Ovary (tissue), 9 donors: ENCODE data around the gene NELFA. TPM values are rescaled to one million over a fixed set of nuclear protein-coding genes. Genes with fewer than 3 reads are reported as not detected.

ENCODE experiments used
- DNase-seq, 5 donors: peaks; one replicate each; pipeline ENCODE4 v3.0.0-alpha.2; 2019 to 2020
- H3K27ac ChIP-seq, 2 donors: fragments of 200-600 bp; one replicate each; pipeline versions ENCODE4 v1.5.1 to v1.8.0; 2019 to 2022
- H3K27me3 ChIP-seq: fragments of 200-600 bp; one replicate; pipeline ENCODE4 v1.8.0; 2022
- H3K36me3 ChIP-seq: fragments of 200-600 bp; sonication (generic); one replicate; pipeline ENCODE4 v1.5.1; 2019
- H3K4me1 ChIP-seq: one replicate; pipeline ENCODE4 v1.8.1; 2013; ENCODE audit warnings: mild to moderate bottlenecking, moderate library complexity; ENCODE audit not compliant: insufficient read depth
- H3K4me3 ChIP-seq: fragments of 200-600 bp; sonication (generic); one replicate; pipeline ENCODE4 v1.5.1; 2017
- H3K9me3 ChIP-seq, 2 donors: fragments of 200-600 bp in 1 of 2; sonication (generic) in 1 of 2; one replicate each; pipeline versions ENCODE4 v1.5.1 to v1.8.1; 2013 to 2019; ENCODE audit warnings: mild to moderate bottlenecking in 1 of 2, moderate library complexity in 1 of 2
- CTCF ChIP-seq, 3 donors: fragments of 450-650 bp in 2 of 3; fragments of 200-600 bp in 1 of 3; IDR thresholded peaks; one replicate each; pipeline versions ENCODE4 v1.5.1 to v1.8.0; 2016 to 2022; ENCODE audit warnings: antibody characterized with exemption in 3 of 3, mild to moderate bottlenecking in 1 of 3
- EP300 ChIP-seq: sonication (generic); formaldehyde crosslinking; IDR thresholded peaks from one replicate; pipeline ENCODE4 v1.6.1; 2017; ENCODE audit warnings: antibody characterized with exemption
- POLR2A ChIP-seq: fragments of 450-650 bp; IDR thresholded peaks from one replicate; pipeline ENCODE4 v1.6.1; 2017; ENCODE audit warnings: antibody characterized with exemption, mild to moderate bottlenecking, moderate library complexity
- WGBS, 3 donors: extraction: QIAGEN DNeasy Blood & Tissue Kit in 1 of 3; methylation state at CpG; one replicate each; pipeline versions ENCODE4 v1.1.5 to v1.1.7; 2013 to 2017; 5-methylcytosine and 5-hydroxymethylcytosine counted together
- intact Hi-C, 4 donors: fragments of 100-400 bp; cut with DNase I; formaldehyde crosslinking; loops; one replicate each; pipeline versions ENCODE4 v1.11.0 to v1.15.1; 2022 to 2023
- polyA plus RNA-seq, 2 donors: library from polyadenylated mRNA; stranded (reverse); fragments of 200-250 nt in 1 of 2; fragments of 350-450 nt in 1 of 2; fragmentation: Illumina TruSeq in 1 of 2; extraction: RNeasy Lipid Tissue Mini Kit (QIAGEN cat#74804) in 1 of 2; gene quantifications; one replicate each; pipeline ENCODE4 v1.2.3, GENCODE V29; 2013 to 2014
- total RNA-seq, 7 donors: library from RNA; depleted of rRNA in 2 of 7; stranded (reverse); fragments of >200 nt in 2 of 7; fragmentation: NEBNext Ultra II Directional in 3 of 7; extraction: Animal tissue kit (Norgen Biotek cat#: 25700) in 3 of 7; gene quantifications; one replicate each; pipeline versions ENCODE4 v1.1.0 to v1.2.4, GENCODE V29; 2016 to 2023
- donor health status: DM: no; HTN: no; CAD: no; lungs with moderate emphysema.
- donor health status: DM: no; HTN: no; CAD: no.
- donor health status: Bipolar disorder and iron deficiency.
- donor health status: DM: yes; HTN: yes; CAD: no.
- donor health status: DM: no; HTN: no; CAD: no.
- donor health status: DM: yes; HTN: yes; CAD: no.

Gene NELFA
- total and polyA plus RNA-seq, 9 donors = 12.5 to 42.8 (median 30.8) TPM

DNA sequence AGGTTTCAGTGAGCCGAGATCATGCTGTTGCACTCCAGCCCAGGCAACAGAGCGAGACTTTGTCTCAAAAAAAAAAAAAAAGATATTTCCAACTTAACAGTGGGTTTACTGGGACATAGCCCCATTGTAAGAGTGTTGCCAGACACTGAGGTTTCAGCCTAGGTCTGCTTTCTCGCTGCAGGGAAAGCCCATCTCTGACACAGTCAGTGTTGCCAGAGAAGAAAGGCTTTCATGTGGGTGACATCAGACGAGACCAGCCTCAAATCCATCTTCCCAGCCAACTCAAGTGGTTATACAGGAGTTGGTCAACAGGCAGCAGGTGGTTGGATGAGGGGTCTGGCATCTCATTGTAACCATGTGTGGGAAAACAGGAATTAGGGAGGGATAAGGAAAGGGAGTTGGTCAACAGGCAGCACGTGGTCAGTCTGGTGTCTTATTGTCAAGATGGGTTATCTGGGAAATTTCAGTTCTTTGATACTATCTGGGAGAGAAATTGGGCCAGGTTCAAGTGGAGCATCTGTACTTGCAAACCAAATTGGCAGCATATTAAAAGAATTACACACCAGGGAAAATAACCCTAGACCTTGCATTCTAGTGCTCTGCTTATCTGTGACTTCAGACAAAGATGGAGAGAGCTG, 41.1 kb downstream of the NELFA start:
- Histone ChIP-seq H3K36me3 (no peaks in the 10 kb centered on the region), H3K9me3 (no peaks in the 10 kb centered on the region), H3K27me3 (no peaks in the 10 kb centered on the region), H3K4me3 (no peak overlapping the region), H3K27ac (no peak overlapping the region), H3K4me1 (no peaks in the 10 kb centered on the region)
- DNase-seq = no peak
- no peak for TF ChIP-seq CTCF (IDR thresholded peaks at IDR 0.05)
- no peak for TF ChIP-seq EP300
- TF ChIP-seq POLR2A = no peak
- 72 to 81% (median 77%) methylated on average over 5 of the region's 5 CpGs for WGBS, 3 donors
- intact Hi-C loops = no loop called here

DNA sequence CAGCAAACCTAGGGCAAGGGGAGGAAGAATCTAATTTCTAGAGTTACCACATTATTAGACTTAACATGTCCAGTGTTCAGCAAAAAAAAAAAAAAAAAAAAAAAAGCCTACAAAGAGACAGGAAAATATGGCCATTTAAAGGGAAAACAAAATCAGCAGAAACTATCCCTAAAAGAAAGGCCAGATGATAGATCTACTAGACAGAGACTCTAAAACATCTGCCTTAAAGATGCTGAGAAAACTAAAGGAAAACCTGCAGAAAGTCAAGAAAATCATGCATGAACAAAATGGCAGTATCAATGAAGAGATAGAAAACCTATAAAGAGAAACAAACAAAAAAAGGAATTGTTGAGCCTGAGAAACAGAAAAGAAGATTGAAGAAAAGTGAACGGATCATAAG, 43.8 kb downstream of the NELFA start:
- intact Hi-C loops = no loop called here
- DNase-seq = no peak
- Histone ChIP-seq H3K27ac (no peak overlapping the region), H3K36me3 (no peaks in the 10 kb centered on the region), H3K4me1 (no peaks in the 10 kb centered on the region), H3K9me3 (no peaks in the 10 kb centered on the region), H3K27me3 (no peaks in the 10 kb centered on the region), H3K4me3 (no peak overlapping the region)
- TF ChIP-seq EP300 (no peak), POLR2A (no peak), CTCF (IDR thresholded peaks at IDR 0.05) (no peak)
- 93 to 100% (median 98%) methylated on average over 1 of the region's 1 CpG for WGBS, 3 donors

- Histone ChIP-seq H3K4me1 (no peaks in the 10 kb centered on the region), H3K27me3 (no peaks in the 10 kb centered on the region), H3K36me3 (no peaks in the 10 kb centered on the region), H3K9me3 (no peaks in the 10 kb centered on the region), H3K4me3 (no peak overlapping the region), H3K27ac (no peak overlapping the region)
- TF ChIP-seq EP300 = no peak
- no peak for TF ChIP-seq POLR2A
- TF ChIP-seq CTCF (IDR thresholded peaks at IDR 0.05) = no peak
- DNase-seq = no peak
- intact Hi-C loops = no loop called here
- WGBS, 3 donors = 70 to 76% (median 75%) methylated on average over 6 of the region's 6 CpGs
These were observed 44.3 kb downstream of the NELFA start for GRCh38 chr4:1964443-1964842.

GRCh38 chr4:1962980-1963379, 45.8 kb downstream of the NELFA start:
- H3K27ac ChIP-seq = no peak overlapping the region
- H3K9me3 ChIP-seq = no peaks in the 10 kb centered on the region
- intact Hi-C loops = no loop called here
- no peak overlapping the region for H3K4me3 ChIP-seq
- H3K4me1 ChIP-seq = no peaks in the 10 kb centered on the region
- no peak for TF ChIP-seq POLR2A
- no peaks in the 10 kb centered on the region for H3K36me3 ChIP-seq
- H3K27me3 ChIP-seq = no peaks in the 10 kb centered on the region
- 93 to 97% (median 97%) methylated on average over 4 of the region's 4 CpGs for WGBS, 3 donors
- no peak for DNase-seq

- no peaks in the 10 kb centered on the region for H3K4me1 ChIP-seq
- TF ChIP-seq POLR2A (no peak), EP300 (no peak), CTCF (IDR thresholded peaks at IDR 0.05) (no peak)
These were observed 47.2 kb downstream of the NELFA start for GRCh38 chr4:1961563-1961962.

More at GRCh38 chr4:1961563-1961962, 47.2 kb downstream of the NELFA start:
- Histone ChIP-seq H3K4me3 (no peak overlapping the region), H3K27me3 (no peaks in the 10 kb centered on the region), H3K9me3 (no peaks in the 10 kb centered on the region), H3K36me3 (no peaks in the 10 kb centered on the region), H3K27ac (no peak overlapping the region)
- 70 to 74% (median 72%) methylated on average over 4 of the region's 4 CpGs for WGBS, 3 donors
- intact Hi-C loops = no loop called here
- no peak for DNase-seq
